Left ventricle myocardium inferior (tissue), 1 donor: ENCODE results near the gene IL17C. TPM values are rescaled to one million over a fixed set of nuclear protein-coding genes. Genes with fewer than 3 reads are reported as not detected.
A peak's percentile ranks its signal among the peaks of the same experiment; 100 is the strongest.

ENCODE experiments used
- DNase-seq: peaks from one replicate; pipeline ENCODE4 v3.0.0-alpha.2; 2020
- H3K27ac ChIP-seq: fragments of 200-600 bp; replicated peaks from 2 replicates; pipeline ENCODE4 v1.8.0; 2021
- H3K27me3 ChIP-seq: fragments of 200-600 bp; 2 replicates; pipeline ENCODE4 v1.8.0; 2021; ENCODE audit warnings: low read depth
- H3K36me3 ChIP-seq: fragments of 200-600 bp; 2 replicates; pipeline ENCODE4 v1.8.0; 2021
- H3K4me1 ChIP-seq: fragments of 200-600 bp; 2 replicates; pipeline ENCODE4 v1.8.0; 2021
- H3K4me3 ChIP-seq: fragments of 200-600 bp; 2 replicates; pipeline ENCODE4 v1.8.0; 2021; ENCODE audit warnings: mild to moderate bottlenecking, moderate library complexity
- H3K9me3 ChIP-seq: fragments of 200-600 bp; replicated peaks from 2 replicates; pipeline ENCODE4 v1.8.0; 2021
- intact Hi-C: fragments of 100-400 bp; cut with micrococcal nuclease; formaldehyde crosslinking; loops from one replicate; pipeline ENCODE4 v1.11.0; 2022
- total RNA-seq: library from RNA; stranded (reverse); fragmentation: NEBNext Ultra II Directional; extraction: Animal tissue kit (Norgen Biotek cat#: 25700); gene quantifications from one replicate; pipeline ENCODE4 v1.2.1, GENCODE V29; 2021
- TF ChIP-seq, protein P1 (sequence below): fragments of 200-600 bp; IDR thresholded peaks from 2 replicates; pipeline ENCODE4 v1.8.0; 2021; ENCODE audit warnings: antibody characterized with exemption, mild to moderate bottlenecking, borderline replicate concordance
- donor health status: DM: no; HTN: yes; CAD: no; lungs with severe emphysema.

Gene IL17C
- total RNA-seq, 1 donor from 2014 or later, result not detected

DNA sequence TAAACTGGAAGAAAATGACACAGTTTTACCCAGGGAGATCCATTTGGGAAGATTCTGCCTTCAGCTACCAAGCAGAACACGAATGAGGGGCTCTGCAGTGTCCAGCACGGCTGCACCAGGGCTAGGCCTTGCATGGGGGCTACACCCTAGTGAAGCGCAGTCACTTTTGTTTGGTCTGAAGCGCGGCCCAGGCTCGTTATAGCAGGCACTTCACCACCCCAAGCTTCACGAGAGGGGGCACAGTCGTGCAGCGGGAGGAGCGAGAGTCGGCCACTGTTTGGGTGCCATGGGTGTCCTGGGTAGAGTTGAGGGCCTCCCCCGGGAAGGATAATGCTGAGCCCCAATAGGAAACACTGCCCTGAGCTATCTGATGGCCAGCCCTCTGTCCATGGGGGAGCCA lies 21.6 kb upstream of the IL17C start:
- intact Hi-C loops, result no loop called here
- no peak overlapping the region for H3K27ac ChIP-seq
- TF ChIP-seq, protein P1, sequence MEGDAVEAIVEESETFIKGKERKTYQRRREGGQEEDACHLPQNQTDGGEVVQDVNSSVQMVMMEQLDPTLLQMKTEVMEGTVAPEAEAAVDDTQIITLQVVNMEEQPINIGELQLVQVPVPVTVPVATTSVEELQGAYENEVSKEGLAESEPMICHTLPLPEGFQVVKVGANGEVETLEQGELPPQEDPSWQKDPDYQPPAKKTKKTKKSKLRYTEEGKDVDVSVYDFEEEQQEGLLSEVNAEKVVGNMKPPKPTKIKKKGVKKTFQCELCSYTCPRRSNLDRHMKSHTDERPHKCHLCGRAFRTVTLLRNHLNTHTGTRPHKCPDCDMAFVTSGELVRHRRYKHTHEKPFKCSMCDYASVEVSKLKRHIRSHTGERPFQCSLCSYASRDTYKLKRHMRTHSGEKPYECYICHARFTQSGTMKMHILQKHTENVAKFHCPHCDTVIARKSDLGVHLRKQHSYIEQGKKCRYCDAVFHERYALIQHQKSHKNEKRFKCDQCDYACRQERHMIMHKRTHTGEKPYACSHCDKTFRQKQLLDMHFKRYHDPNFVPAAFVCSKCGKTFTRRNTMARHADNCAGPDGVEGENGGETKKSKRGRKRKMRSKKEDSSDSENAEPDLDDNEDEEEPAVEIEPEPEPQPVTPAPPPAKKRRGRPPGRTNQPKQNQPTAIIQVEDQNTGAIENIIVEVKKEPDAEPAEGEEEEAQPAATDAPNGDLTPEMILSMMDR, result no peak
- H3K4me3 ChIP-seq, result no peak overlapping the region
- peaks cover 24% of the 10 kb centered on the region for H3K36me3 ChIP-seq
- no peaks in the 10 kb centered on the region for H3K27me3 ChIP-seq
- H3K4me1 ChIP-seq, result peaks cover 45% of the 10 kb centered on the region
- no peak for DNase-seq
- no peaks in the 10 kb centered on the region for H3K9me3 ChIP-seq

DNA sequence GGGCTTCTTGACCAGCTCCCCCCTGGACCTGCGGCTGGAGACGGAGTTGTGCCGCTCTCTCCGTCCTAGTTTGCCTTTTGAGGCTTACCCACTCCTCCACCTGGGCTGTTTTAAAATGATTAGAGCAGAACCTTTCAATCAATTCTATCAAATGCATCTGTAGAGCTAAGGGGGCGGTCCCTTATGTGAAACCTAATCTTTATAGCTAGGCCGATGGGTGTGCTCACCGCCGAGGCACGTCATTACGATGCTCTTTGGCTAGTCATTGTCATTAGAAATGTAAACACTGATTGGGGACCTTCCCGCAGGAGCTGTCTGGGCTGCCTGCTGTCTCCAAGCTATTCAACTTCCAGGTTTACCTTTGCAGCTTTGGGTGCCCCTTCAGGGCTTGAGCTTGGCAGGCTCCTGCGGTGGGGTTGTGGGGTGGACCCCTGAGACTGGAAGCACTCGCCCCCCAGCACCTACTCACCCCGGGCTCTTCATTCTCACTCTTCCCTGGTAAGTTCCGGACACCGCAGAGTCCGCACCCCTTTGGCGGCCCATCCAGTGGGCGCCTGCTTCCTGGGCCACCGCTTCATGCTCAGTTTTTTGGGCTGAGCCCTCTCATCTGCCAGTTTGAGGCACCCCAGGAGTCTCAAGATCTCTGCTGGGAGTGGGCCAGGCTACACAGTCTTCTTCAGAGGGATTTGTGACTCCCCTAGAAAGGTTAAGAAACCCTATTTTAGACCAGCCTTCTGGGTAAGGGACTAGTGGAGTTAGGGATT lies 20.9 kb upstream of the IL17C start:
- TF ChIP-seq, protein P1, result no peak
- H3K4me3 ChIP-seq, result no peak overlapping the region
- no peak for DNase-seq
- no peaks in the 10 kb centered on the region for H3K27me3 ChIP-seq
- peaks cover 24% of the 10 kb centered on the region for H3K36me3 ChIP-seq
- intact Hi-C loops, result no loop called here
- peaks cover 45% of the 10 kb centered on the region for H3K4me1 ChIP-seq
- no peaks in the 10 kb centered on the region for H3K9me3 ChIP-seq
- H3K27ac ChIP-seq, result no peak overlapping the region

DNA sequence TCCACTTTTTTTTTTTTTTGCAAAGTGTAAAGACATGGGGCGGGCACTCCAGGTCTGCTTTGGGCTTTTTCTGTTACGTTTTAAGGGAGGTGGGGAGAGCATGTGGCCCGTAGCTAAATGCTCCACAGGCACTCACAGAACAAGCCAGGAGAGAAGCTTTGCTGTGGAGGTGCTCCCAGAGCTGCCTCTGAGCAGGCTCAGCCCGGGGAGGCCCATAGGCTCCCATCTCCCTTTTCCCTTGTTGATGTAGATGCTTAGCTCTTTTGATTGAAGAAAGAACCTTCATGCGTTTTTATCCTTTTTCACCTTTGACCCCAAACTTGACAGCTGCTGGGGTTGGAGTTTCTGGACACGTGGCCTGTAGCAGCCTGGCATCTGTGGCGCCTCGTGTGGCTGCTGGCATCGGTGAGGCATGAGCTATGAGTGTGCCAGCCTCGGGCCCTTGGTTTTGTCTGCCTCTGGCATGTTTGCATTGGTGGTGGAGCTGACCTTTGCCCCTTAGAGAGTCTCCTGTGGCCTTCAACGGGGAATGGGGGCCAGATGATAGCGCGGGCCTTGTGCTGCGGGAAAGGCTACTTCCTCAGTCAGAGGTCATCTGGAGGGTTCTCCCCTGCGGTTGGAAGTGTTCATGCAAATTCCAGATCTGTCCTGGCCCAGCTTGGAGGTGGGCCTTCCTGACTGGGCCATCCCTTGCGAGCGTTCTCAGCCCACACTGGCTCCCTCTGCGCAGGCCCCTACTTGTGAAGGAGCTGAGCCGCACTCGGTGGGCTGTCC lies 20.0 kb upstream of the IL17C start:
- no peaks in the 10 kb centered on the region for H3K27me3 ChIP-seq
- H3K27ac ChIP-seq, result peak overlapping the region; percentile 66
- no peak for DNase-seq
- peaks cover 25% of the 10 kb centered on the region for H3K36me3 ChIP-seq
- TF ChIP-seq, protein P1, result no peak
- H3K4me3 ChIP-seq, result no peak overlapping the region
- intact Hi-C loops, result no loop called here
- no peaks in the 10 kb centered on the region for H3K9me3 ChIP-seq
- peaks cover 45% of the 10 kb centered on the region for H3K4me1 ChIP-seq

DNA sequence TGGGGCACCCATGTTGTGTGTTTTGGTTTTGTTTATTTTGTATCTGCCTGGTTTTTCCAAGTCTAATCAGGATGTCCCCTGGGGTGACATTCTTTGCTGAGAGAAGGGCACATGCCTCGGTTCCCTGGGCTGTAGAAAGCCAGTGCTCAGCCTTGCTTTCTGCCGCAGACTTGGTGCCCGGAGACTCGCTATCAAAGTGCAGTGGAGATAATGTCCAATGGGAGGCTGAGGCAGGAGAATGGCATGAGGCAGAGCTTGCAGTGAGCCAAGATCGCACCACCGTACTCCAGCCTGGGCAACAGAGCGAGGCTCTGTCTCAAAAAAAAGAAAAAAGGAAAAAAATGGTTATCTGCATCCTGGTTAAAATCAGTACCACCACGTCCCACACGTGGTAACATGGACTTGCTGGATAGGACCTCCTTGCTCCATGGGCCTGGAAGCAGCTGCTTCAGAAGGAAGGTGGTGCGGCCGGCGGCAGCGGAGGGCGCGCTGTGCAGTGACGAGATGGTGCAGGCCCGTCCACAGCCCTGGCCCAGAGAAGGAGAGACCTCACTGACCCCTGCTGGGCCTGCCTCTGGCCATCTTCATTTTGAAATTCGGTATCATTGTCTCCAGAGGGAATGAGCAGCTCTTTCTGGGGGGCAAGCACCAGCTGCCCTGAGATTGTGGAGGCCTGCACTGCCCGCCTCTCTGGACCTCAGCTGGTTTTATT lies 19.3 kb upstream of the IL17C start:
- H3K4me3 ChIP-seq, result no peak overlapping the region
- DNase-seq, result no peak
- H3K4me1 ChIP-seq, result peaks cover 41% of the 10 kb centered on the region
- H3K27ac ChIP-seq, result peak overlapping the region; percentile 66
- H3K9me3 ChIP-seq, result no peaks in the 10 kb centered on the region
- TF ChIP-seq, protein P1, result no peak
- H3K36me3 ChIP-seq, result peaks cover 30% of the 10 kb centered on the region
- H3K27me3 ChIP-seq, result no peaks in the 10 kb centered on the region
- intact Hi-C loops, result no loop called here
